ENCODE measurements around the gene LSS. TPM values are rescaled to one million over a fixed set of nuclear protein-coding genes. Genes with fewer than 3 reads are reported as not detected.

LSS gene
- total and polyA plus RNA-seq, 8 donors, result 34.9 to 184 (median 54.5) TPM

GRCh38 chr21:46211786-46212720 is 16.5 kb downstream of the LSS start:
- DNase-seq (no peak), ATAC-seq (no peak)
- TF ChIP-seq CTCF (IDR thresholded peaks at IDR 0.05), result no peak
- H3K4me3 ChIP-seq, result no peak overlapping the region
- no peaks in the 10 kb centered on the region for H3K27me3 ChIP-seq
- no peaks in the 10 kb centered on the region for H3K4me1 ChIP-seq
- H3K9me3 ChIP-seq, result no peaks in the 10 kb centered on the region
- H3K36me3 ChIP-seq, result peaks cover 0 to 98% of the 10 kb centered on the region in 2 donors
- intact Hi-C loops (cut with DNase I), result no loop called here
- H3K27ac ChIP-seq, result no peak overlapping the region

GRCh38 chr21:46211376-46211775 is 17.2 kb downstream of the LSS start:
- Histone ChIP-seq H3K4me1 (no peaks in the 10 kb centered on the region), H3K27ac (no peak overlapping the region), H3K4me3 (no peak overlapping the region), H3K27me3 (no peaks in the 10 kb centered on the region), H3K36me3 (peaks cover 0 to 100% of the 10 kb centered on the region in 2 donors), H3K9me3 (no peaks in the 10 kb centered on the region)
- intact Hi-C loops (cut with DNase I), result no loop called here
- ATAC-seq (no peak), DNase-seq (no peak)
- TF ChIP-seq CTCF (IDR thresholded peaks at IDR 0.05), result no peak

- Histone ChIP-seq H3K4me1 (no peaks in the 10 kb centered on the region), H3K9me3 (no peaks in the 10 kb centered on the region), H3K36me3 (peaks cover 0 to 100% of the 10 kb centered on the region in 2 donors), H3K27ac (no peak overlapping the region), H3K4me3 (no peak overlapping the region), H3K27me3 (no peaks in the 10 kb centered on the region)
- DNase-seq (no peak), ATAC-seq (no peak)
- no peak for TF ChIP-seq CTCF (IDR thresholded peaks at IDR 0.05)
- intact Hi-C loops (cut with DNase I), result no loop called here
Observed at GRCh38 chr21:46210378-46211136, 18.0 kb downstream of the LSS start.

- no peaks in the 10 kb centered on the region for H3K4me1 ChIP-seq
- ATAC-seq, result no peak
- no peak for TF ChIP-seq CTCF (IDR thresholded peaks at IDR 0.05)
- DNase-seq, result peak in 1 of 4 donors; percentile 73
- H3K27ac ChIP-seq, result no peak overlapping the region
- intact Hi-C loops (cut with DNase I), result no loop called here
- H3K9me3 ChIP-seq, result no peaks in the 10 kb centered on the region
- no peaks in the 10 kb centered on the region for H3K27me3 ChIP-seq
- no peak overlapping the region for H3K4me3 ChIP-seq
- H3K36me3 ChIP-seq, result peaks cover 0 to 99% of the 10 kb centered on the region in 2 donors
Observed at GRCh38 chr21:46208761-46209721, 19.5 kb downstream of the LSS start.

All from left lung (tissue), 10 donors.